SK-N-SH (cell line): ENCODE measurements around the gene GSS. TPM values are rescaled to one million over a fixed set of nuclear protein-coding genes. Genes with fewer than 3 reads are reported as not detected.

ENCODE experiments used
- CTCF ChIA-PET: fragments of 300-600, 350-600 bp; formaldehyde crosslinking; extraction: SDS; loops from one replicate; lab custom pipeline; 2021; lab: Yijun Ruan, JAX
- POLR2A ChIA-PET: fragments of 350-600 bp; sonication (Branson Sonifier 250); formaldehyde crosslinking; extraction: SDS; loops from one replicate; lab custom pipeline; 2020; ENCODE audit warnings: antibody characterized with exemption, inconsistent platforms; lab: Yijun Ruan, JAX
- DNase-seq: peaks from one replicate; pipeline ENCODE4 v3.0.0; 2012
- H2AFZ ChIP-seq: fragments of 200-600 bp; sonication (generic); 2 replicates; pipeline ENCODE4 v1.8.1; 2016; ENCODE audit warnings: antibody characterized with exemption, mild to moderate bottlenecking, low read depth
- H3F3A ChIP-seq: fragments of 200-600 bp; sonication (generic); replicated peaks from 2 replicates; pipeline ENCODE3; 2016; ENCODE audit warnings: antibody characterized with exemption, mild to moderate bottlenecking; ENCODE audit not compliant: insufficient read depth
- H3K27ac ChIP-seq, 2 experiments: fragments of 200-500 bp in 1 of 2; fragments of 200-600 bp in 1 of 2; sonication (Bioruptor generic) in 1 of 2; sonication (generic), shearing (Covaris generic) in 1 of 2; 2 replicates each; pipeline versions ENCODE4 v1.5.1 to v1.6.1; 2014 to 2016; ENCODE audit warnings: low read depth in 2 of 2, inconsistent platforms in 1 of 2, low read length in 1 of 2, mild to moderate bottlenecking in 1 of 2, mixed read lengths in 1 of 2
- H3K27me3 ChIP-seq: fragments of 200-600 bp; sonication (generic), shearing (Covaris generic); 2 replicates; pipeline ENCODE4 v1.6.1; 2016; ENCODE audit warnings: mixed run types; ENCODE audit not compliant: insufficient read depth
- H3K36me3 ChIP-seq, 2 experiments: fragments of 200-500 bp in 1 of 2; fragments of 200-600 bp in 1 of 2; sonication (Bioruptor generic) in 1 of 2; sonication (generic) in 1 of 2; replicated peaks in 1 of 2; 2 replicates each; pipeline versions ENCODE3 to v1.5.1; 2014 to 2016; ENCODE audit warnings: low read length in 1 of 2, mild to moderate bottlenecking in 1 of 2; ENCODE audit not compliant: insufficient read depth in 2 of 2, control insufficient read depth in 1 of 2
- H3K4me1 ChIP-seq, 2 experiments: fragments of 200-500 bp in 1 of 2; fragments of 200-600 bp in 1 of 2; sonication (Bioruptor generic) in 1 of 2; sonication (generic), shearing (Covaris generic) in 1 of 2; 2 replicates each; pipeline versions ENCODE4 v1.5.1 to v1.6.1; 2014 to 2016; ENCODE audit warnings: low read depth in 1 of 2, low read length in 1 of 2, mixed run types in 1 of 2; ENCODE audit not compliant: insufficient read depth in 2 of 2, control insufficient read depth in 1 of 2
- H3K4me2 ChIP-seq: fragments of 200-600 bp; sonication (generic), shearing (Covaris generic); 2 replicates; pipeline ENCODE4 v1.6.1; 2017; ENCODE audit warnings: mixed run types
- H3K4me3 ChIP-seq, 2 experiments: fragments of 200-500 bp in 1 of 2; fragments of 200-600 bp in 1 of 2; sonication (Bioruptor generic) in 1 of 2; sonication (generic), shearing (Covaris generic) in 1 of 2; 2 replicates each; pipeline versions ENCODE4 v1.5.1 to v1.8.1; 2014 to 2016; ENCODE audit warnings: low read depth in 2 of 2, inconsistent platforms in 1 of 2, low read length in 1 of 2, mild to moderate bottlenecking in 1 of 2, mixed read lengths in 1 of 2, moderate library complexity in 1 of 2
- H3K79me2 ChIP-seq: fragments of 200-600 bp; sonication (generic); 2 replicates; pipeline ENCODE4 v1.8.1; 2017; ENCODE audit warnings: mild to moderate bottlenecking; ENCODE audit not compliant: insufficient read depth
- H3K9ac ChIP-seq: fragments of 200-600 bp; sonication (generic); 2 replicates; pipeline ENCODE4 v1.6.1; 2017; ENCODE audit warnings: mixed run types
- H3K9me2 ChIP-seq: fragments of 200-600 bp; sonication (generic); 2 replicates; pipeline ENCODE4 v1.6.1; 2017; ENCODE audit warnings: mixed run types
- H3K9me3 ChIP-seq: fragments of 200-600 bp; sonication (generic); 2 replicates; pipeline ENCODE4 v1.6.1; 2017; ENCODE audit warnings: mixed run types, mild to moderate bottlenecking, moderate library complexity
- H4K20me1 ChIP-seq: fragments of 200-600 bp; sonication (generic); 2 replicates; pipeline ENCODE4 v1.6.1; 2017; ENCODE audit warnings: mild to moderate bottlenecking, mixed run types; ENCODE audit not compliant: insufficient read depth
- CTCF ChIP-seq: fragments of 200-600 bp; sonication (generic); IDR thresholded peaks from 2 replicates; pipeline ENCODE4 v1.6.1; 2017; ENCODE audit warnings: antibody characterized with exemption, mild to moderate bottlenecking, moderate library complexity
- ELF1 ChIP-seq: IDR thresholded peaks from 2 replicates; pipeline ENCODE4 v1.4.0; 2012
- EP300 ChIP-seq, 2 experiments: IDR thresholded peaks; 2 replicates each; pipeline versions ENCODE4 v1.4.0 to v1.6.1; 2012; ENCODE audit warnings: borderline replicate concordance in 1 of 2, low read depth in 1 of 2, low read length in 1 of 2
- FOSL2 ChIP-seq: IDR thresholded peaks from 2 replicates; pipeline ENCODE4 v1.4.0; 2012; ENCODE audit warnings: low read depth, mild to moderate bottlenecking, moderate library complexity, borderline replicate concordance
- GATA2 ChIP-seq: sonication (generic); formaldehyde crosslinking; IDR thresholded peaks from 2 replicates; pipeline ENCODE4 v1.5.0; 2020; ENCODE audit warnings: mild to moderate bottlenecking, missing genetic modification reagents
- MXI1 ChIP-seq: IDR thresholded peaks from 2 replicates; pipeline ENCODE4 v1.6.1; 2012; ENCODE audit warnings: mild to moderate bottlenecking, low read depth, low read length, improper control_type of control experiment
- RFX5 ChIP-seq: IDR thresholded peaks from 2 replicates; pipeline ENCODE4 v1.6.1; 2012; ENCODE audit warnings: mild to moderate bottlenecking, improper control_type of control experiment, low read length
- TCF12 ChIP-seq: IDR thresholded peaks from 2 replicates; pipeline ENCODE4 v1.4.0; 2012
- ZBTB33 ChIP-seq: IDR thresholded peaks from 2 replicates; pipeline ENCODE4 v1.4.0; 2012; ENCODE audit warnings: low read depth, borderline replicate concordance
- WGBS: methylation state at CpG from one replicate; pipeline ENCODE4 v1.1.6; 2017; ENCODE audit warnings: low lambda C conversion rate; 5-methylcytosine and 5-hydroxymethylcytosine counted together
- polyA plus RNA-seq, 3 experiments: library from polyadenylated mRNA; depleted of rRNA; stranded (reverse); fragments of >200 nt; gene quantifications; 2 replicates each; pipeline ENCODE4 v1.2.3, GENCODE V29; 2012
- TF ChIP-seq, protein P1 (sequence below): IDR thresholded peaks from 2 replicates; pipeline ENCODE4 v1.4.0; 2012; ENCODE audit warnings: low read depth, borderline replicate concordance
- TF ChIP-seq, protein P2 (sequence below): IDR thresholded peaks from 2 replicates; pipeline ENCODE4; 2012
- TF ChIP-seq, protein P3 (sequence below): IDR thresholded peaks from 2 replicates; pipeline ENCODE4 v1.4.0; 2012; ENCODE audit warnings: low read depth

GSS gene
- polyA plus RNA-seq, 1 of the 3 experiments (the other 2 are of a cell fraction), result 95.6 TPM

DNA sequence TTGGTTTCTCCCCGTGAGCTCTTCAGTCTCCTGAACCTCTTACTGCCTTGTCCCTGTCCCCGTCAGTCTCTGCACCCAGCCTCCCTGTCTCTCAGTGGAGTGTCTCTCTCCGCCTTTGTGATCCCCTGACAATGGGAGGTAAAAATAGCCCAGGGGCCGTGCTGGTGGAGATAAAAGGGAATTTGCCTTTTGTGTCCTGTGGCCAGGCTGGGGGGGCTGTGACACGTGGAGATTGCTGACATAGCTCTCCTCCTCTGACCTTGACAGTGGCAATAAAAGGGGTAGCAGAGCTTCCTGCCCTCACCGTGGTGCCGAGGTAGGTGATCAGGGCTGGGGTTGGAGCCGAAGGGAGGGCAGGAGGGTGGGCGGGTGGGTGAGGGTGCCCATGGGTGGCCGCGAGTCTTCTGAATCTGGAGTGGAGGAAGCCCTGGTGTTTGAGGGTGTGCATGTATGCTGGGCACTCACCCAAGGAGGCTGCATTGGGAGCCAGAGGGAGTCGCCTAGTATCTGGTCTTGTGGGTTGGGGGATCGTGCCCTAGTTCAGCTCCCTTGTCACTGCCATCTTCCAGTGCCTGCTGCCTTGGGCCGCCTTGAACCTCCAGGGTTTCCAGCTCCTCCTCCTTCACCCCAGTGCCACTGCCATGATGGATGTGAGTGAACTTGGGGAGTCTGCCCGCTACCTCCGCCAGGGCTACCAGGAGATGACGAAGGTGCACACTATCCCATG is 21.9 kb upstream of the GSS start (continued):
- TF ChIP-seq, protein P1, sequence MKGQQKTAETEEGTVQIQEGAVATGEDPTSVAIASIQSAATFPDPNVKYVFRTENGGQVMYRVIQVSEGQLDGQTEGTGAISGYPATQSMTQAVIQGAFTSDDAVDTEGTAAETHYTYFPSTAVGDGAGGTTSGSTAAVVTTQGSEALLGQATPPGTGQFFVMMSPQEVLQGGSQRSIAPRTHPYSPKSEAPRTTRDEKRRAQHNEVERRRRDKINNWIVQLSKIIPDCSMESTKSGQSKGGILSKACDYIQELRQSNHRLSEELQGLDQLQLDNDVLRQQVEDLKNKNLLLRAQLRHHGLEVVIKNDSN, result no peak
- no peak for TF ChIP-seq FOSL2
- TF ChIP-seq, protein P2, sequence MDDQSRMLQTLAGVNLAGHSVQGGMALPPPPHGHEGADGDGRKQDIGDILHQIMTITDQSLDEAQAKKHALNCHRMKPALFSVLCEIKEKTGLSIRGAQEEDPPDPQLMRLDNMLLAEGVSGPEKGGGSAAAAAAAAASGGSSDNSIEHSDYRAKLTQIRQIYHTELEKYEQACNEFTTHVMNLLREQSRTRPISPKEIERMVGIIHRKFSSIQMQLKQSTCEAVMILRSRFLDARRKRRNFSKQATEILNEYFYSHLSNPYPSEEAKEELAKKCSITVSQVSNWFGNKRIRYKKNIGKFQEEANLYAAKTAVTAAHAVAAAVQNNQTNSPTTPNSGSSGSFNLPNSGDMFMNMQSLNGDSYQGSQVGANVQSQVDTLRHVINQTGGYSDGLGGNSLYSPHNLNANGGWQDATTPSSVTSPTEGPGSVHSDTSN, result no peak

- Histone ChIP-seq H3K4me3 (no peak overlapping the region), H3K4me1 (peaks cover 0 to 7% of the 10 kb centered on the region in 2 experiments; a peak in 1 of 4 replicates), H2AFZ (no peak overlapping the region), H3K4me2 (no peak overlapping the region), H3K9me3 (no peaks in the 10 kb centered on the region), H3K27me3 (no peaks in the 10 kb centered on the region; the same call in 1 of the 2 replicates), H3K27ac (no peak overlapping the region), H3K9me2 (no peaks in the 10 kb centered on the region), H4K20me1 (no peaks in the 10 kb centered on the region), H3K9ac (no peak overlapping the region), H3K79me2 (no peaks in the 10 kb centered on the region), H3F3A (no peaks in the 10 kb centered on the region), H3K36me3 (no peaks in the 10 kb centered on the region)
- CTCF ChIA-PET, result no interaction called here
- TF ChIP-seq CTCF (no peak), EP300 (IDR thresholded peaks at IDR 0.05; ENCODE audit: borderline replicate concordance in 1 of 2, low read depth in 1 of 2, low read length in 1 of 2) (no peak), ELF1 (no peak), TCF12 (no peak), MXI1 (no peak)
- no peak for DNase-seq
- POLR2A ChIA-PET, result no interaction called here
- 81% methylated on average over 10 of the region's 12 CpGs for WGBS
Measured at GRCh38 chr20:34976286-34976685, 20.7 kb upstream of the GSS start.

- POLR2A ChIA-PET, result no interaction called here
- Histone ChIP-seq H3K4me3 (no peak overlapping the region), H3F3A (no peaks in the 10 kb centered on the region), H4K20me1 (no peaks in the 10 kb centered on the region), H3K9me3 (no peaks in the 10 kb centered on the region), H3K4me2 (no peak overlapping the region), H3K4me1 (no peaks in the 10 kb centered on the region; a peak in 1 of 4 replicates), H3K36me3 (no peaks in the 10 kb centered on the region), H3K27ac (no peak overlapping the region), H2AFZ (no peak overlapping the region), H3K79me2 (no peaks in the 10 kb centered on the region), H3K27me3 (no peaks in the 10 kb centered on the region; the same call in 1 of the 2 replicates), H3K9me2 (no peaks in the 10 kb centered on the region), H3K9ac (no peak overlapping the region)
- CTCF ChIA-PET, result no interaction called here
- 75% methylated on average over 4 of the region's 4 CpGs for WGBS
- DNase-seq, result no peak
- no peak for TF ChIP-seq MXI1
- TF ChIP-seq GATA2, result no peak
- TF ChIP-seq CTCF, result no peak
- TF ChIP-seq EP300 (IDR thresholded peaks at IDR 0.05; ENCODE audit: borderline replicate concordance in 1 of 2, low read depth in 1 of 2, low read length in 1 of 2), result no peak
- TF ChIP-seq, protein P3, sequence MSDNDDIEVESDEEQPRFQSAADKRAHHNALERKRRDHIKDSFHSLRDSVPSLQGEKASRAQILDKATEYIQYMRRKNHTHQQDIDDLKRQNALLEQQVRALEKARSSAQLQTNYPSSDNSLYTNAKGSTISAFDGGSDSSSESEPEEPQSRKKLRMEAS, result no peak
- TF ChIP-seq, protein P2, result no peak
- TF ChIP-seq, protein P1, result no peak
- no peak for TF ChIP-seq ZBTB33
- TF ChIP-seq RFX5, result no peak
Measured at GRCh38 chr20:34974246-34974645, 18.6 kb upstream of the GSS start.
